Left cardiac atrium (tissue), 4 donors: Measurements from ENCODE around the gene CCDC124. TPM values are rescaled to one million over a fixed set of nuclear protein-coding genes. Genes with fewer than 3 reads are reported as not detected.
"Not testable (repeated sequence)": the region's sequence is repeated elsewhere in the genome, so short reads cannot be mapped to it uniquely, and the experiment has no call there.

Experiments
- ATAC-seq, 2 donors: fragments of 200-7000 bp; cut with Tn5 transposase; one replicate each; pipeline ENCODE4 v1.9.1; 2020; ENCODE audit warnings: mild to moderate bottlenecking in 2 of 2, moderate library complexity in 2 of 2
- DNase-seq: peaks from one replicate; pipeline ENCODE4 v3.0.0-alpha.2; 2020
- intact Hi-C, 2 donors: fragments of 100-400 bp; cut with DNase I; formaldehyde crosslinking; loops; one replicate each; pipeline versions ENCODE4 v1.14.1 to v1.15.1; 2022 to 2023
- long read RNA-seq: library from polyadenylated mRNA; unstranded; transcript quantifications from one replicate; pipeline ENCODE4 v2.0.0, GENCODE V29; 2021
- total RNA-seq, 2 donors: library from RNA; stranded (reverse); fragmentation: NEBNext Ultra II Directional; extraction: Animal tissue kit (Norgen Biotek cat#: 25700); gene quantifications; one replicate each; pipeline ENCODE4 v1.2.1, GENCODE V29; 2021
- donor health status: DM: no; HTN: yes; CAD: no.
- donor health status: DM: no; HTN: yes; CAD: no; lungs with severe emphysema.
- donor health status: DM: yes; HTN: yes; CAD: no.
- donor health status: Dilated cardiomyopathy.

The CCDC124 gene, protein sequence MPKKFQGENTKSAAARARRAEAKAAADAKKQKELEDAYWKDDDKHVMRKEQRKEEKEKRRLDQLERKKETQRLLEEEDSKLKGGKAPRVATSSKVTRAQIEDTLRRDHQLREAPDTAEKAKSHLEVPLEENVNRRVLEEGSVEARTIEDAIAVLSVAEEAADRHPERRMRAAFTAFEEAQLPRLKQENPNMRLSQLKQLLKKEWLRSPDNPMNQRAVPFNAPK
- total RNA-seq: 10 to 100 TPM; 74.5 to 86.8 TPM
- long read RNA-seq, transcript CCDC124-201 (5 exons, 938 nt): major isoform, 16 of 25 reads
- long read RNA-seq, partial matches to known transcripts: 7 of 25 reads
- long read RNA-seq, other reads (novel, unspliced or antisense): 2 of 25 reads

DNA sequence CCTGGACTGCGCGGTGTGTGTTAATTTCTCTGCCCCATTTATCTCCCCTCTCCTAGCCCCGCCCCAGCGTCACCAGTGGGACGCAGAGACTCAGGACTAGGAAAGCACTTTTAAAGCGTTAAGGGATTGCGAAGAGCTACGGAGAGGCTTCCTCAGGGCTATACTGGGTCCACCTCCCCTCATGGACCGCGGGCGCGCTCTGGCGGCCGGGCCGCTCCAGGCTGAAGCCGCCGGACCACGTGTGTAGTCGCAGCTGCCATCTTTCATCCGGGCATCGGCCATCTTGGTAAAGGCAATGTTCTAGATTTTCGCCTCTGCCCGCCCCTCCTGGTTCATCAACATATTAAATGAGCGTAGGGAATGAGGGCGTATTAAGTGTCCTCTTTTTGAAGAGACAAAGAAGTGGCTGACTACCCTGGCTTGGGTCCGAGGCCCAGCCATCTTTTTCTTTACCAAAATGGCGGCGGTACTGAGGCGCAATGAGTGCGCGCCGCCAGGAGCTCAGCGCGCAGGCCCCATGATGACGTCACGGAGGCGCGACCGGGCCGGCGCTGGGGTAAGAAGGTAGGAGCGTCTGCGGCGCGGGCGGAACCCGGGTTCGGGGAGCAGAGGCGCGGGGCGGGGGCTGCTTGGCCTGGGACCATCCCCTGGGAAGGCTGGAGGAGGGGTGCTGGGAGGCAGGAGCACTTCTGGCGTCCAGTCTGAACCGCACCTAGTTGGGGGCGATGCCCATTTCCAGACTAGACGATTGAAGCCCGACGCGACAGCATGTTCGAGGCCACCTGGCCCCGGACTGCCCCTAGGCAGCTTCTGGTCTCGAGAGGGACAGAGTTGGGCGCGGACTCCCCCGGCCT lies at the start of gene CCDC124:
TSS of gene CCDC124 (plus strand) at position 531 of the 854 bp plus-strand sequence. CDS start 3,406 bp downstream, outside the sequence.
- intact Hi-C loops: loop anchor here in 1 of 2 donors (2.0 kb wide), 1 partner anchor 74 kb away; the partner anchor contains the start of gene RPL18A
- peak; percentile 93 for DNase-seq
- ATAC-seq: peak; percentile 97 to 98

DNA sequence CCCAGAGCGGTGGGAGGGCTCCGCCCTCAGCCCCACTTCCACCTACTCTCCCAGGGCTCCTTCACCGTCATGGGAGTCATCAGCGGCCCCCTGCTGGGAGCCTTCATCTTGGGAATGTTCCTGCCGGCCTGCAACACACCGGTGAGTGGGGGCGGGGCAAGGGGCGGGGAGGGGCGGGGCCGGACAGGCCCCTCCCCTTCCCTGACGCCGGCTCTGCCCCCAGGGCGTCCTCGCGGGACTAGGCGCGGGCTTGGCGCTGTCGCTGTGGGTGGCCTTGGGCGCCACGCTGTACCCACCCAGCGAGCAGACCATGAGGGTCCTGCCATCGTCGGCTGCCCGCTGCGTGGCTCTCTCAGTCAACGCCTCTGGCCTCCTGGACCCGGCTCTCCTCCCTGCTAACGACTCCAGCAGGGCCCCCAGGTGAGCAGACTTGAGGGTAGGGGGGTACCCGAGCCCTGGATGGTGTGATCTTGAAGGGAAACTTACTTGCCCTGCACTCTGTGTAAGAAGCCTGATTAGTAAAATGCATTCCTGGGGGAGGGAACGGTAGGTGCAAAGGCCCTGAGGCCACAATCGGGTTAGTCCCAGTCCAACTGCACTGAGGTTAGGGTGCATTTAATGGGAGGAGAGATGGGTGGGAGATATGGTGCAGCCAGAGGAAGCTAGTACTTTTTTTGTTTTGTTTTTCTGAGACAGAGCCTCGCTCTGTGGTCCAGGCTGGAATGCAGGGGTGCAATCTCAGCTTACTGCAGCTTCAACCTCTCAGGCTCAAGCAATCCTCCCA lies 49.0 kb upstream of the CCDC124 start:
- ATAC-seq (no peak), DNase-seq (no peak)
- intact Hi-C loops: no loop called here

DNA sequence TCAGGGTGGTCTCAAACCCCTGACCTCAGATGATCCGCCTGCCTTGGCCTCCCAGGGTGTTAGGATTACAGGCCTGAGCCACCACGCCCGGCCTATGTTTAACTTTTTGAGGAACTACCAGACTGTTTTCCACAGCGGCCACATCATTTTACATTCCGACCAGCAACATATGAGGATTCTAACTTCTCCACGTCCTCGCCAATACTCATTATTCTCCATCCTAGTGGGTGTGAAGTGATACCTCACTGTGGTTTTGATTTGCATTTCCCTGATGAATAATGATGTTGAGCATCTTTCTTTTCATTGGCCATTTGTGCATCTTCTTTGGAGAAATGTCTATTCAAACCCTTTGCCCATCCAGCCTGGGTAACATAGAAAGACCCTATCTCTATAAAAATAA lies 46.3 kb upstream of the CCDC124 start:
- DNase-seq (no peak), ATAC-seq (no peak)
- intact Hi-C loops: no loop called here

DNA sequence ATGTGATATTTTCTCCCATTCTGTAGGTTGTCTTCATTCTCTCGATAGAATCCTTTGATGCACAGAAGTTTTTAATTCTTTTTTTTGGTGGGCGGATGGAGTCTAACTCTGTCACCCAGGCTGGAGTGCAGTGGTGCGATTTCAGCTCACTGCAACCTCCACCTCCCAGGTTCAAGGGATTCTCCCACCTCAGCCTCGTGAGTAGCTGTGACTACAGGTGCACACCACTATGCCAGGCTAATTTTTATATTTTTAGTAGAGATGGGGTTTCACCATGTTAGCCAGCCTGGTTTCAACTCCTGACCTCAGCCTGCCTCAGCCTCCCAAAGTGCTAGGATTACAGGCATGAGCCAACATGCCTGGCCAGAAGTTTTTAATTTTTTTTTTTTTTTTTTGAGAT lies 45.6 kb upstream of the CCDC124 start:
- intact Hi-C loops: not testable (repeated sequence)

DNA sequence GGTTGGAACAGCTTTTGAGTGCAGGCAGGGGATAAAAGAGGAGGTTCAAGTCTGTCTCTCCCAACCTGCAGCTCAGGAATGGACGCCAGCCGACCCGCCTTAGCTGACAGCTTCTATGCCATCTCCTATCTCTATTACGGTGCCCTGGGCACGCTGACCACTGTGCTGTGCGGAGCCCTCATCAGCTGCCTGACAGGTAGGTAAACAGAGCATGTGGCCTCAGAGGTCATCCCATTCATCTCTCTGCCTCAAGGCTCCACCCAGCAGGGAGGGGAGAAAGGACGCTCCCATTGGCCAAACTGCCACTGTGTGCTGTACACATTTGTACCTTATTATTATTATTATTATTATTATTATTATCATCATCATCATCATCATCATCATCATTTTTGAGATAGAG lies 44.6 kb upstream of the CCDC124 start:
- ATAC-seq (no peak), DNase-seq (no peak)
- intact Hi-C loops: no loop called here

More for the DNA sequence above, 45.6 kb upstream of the CCDC124 start:
- DNase-seq, ATAC-seq: not testable (repeated sequence)

DNA sequence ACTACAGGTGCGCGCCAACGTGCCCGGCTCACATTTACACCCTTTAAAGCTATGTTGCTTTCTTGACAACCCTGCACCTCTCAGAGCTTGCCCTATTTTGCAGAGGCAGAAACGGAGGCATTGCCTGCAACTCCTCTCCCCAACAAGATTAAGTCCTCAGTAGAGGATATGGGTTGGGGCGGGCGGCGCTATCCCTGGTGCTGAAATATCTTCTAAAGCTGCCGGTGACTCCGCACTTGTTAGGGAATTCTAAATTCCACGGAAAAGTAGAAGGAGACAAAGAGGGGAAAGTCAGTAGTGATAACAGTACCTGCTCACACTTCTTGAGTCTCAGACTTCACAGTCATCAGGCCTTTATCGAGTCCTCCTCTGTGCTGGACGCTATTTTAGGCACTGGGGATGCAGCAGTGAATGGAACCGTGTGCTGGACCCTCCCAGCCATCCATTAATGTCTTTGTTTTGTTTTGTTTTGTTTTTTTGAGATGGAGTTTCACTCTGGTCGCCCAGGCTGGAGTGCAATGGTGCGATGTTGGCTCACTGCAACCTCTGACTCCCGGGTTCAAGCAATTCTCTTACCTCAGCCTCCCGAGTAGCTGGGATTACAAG lies 43.1 kb upstream of the CCDC124 start:
- ATAC-seq (peak in 1 of 2 donors; percentile 59), DNase-seq (no peak)
- intact Hi-C loops: no loop called here

DNA sequence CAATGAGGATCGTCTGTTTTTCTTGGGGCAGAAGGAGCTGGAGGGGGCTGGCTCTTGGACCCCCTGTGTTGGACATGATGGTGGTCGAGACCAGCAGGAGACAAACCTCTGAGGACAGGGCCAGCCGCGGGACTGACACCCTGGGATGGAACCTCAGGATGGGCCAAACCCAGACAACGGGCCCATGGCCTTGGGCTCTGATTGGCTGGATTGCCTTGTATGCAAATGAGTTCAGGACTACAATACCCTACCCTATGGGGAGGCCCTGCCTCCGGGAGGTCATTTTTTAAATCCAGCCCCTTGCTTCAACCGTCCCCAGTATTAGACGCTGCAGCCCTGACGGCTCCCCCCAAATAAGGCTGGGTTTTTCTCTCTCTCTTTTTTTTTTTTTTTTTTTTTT lies 39.0 kb upstream of the CCDC124 start:
- ATAC-seq (no peak), DNase-seq (no peak)
- intact Hi-C loops: no loop called here

DNA sequence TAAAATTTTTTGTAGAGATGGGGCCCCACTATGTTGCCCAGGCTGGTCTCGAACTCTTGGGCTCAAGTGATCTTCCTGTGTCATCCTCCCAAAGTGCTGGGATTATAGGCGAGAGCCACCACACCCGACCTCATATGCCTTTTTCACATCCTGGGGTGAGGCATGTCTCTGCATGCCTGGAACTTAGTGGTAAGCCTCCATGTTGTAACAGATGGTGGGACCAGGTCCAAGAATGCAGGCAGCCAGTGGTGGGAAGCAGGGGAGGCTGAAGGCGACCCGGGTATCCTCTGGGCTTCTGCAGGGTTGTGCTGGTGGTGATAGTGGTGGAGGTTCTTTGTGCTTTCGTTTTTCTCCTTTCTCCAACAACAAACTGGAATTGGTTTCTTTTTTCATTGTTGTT lies 30.1 kb upstream of the CCDC124 start:
- no peak for DNase-seq
- intact Hi-C loops: no loop called here
- ATAC-seq: no peak

DNA sequence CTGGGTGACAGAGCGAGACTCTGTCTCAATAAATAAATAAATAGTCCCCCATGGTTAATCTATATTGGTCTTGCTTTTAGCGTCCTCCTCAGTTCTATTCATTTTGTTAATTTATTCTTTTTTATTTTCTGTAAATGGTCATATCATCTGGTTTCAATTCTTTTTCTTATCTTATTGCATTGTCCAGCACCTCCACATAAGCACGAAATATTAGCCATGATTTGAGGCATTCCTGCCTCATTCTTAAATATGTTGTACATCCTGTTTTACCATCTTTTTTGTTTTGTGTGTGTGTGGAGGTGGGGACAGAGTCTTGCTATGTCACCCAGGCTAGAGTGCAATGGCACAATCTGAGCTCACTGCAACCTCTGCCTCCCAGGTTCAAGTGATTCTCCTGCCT lies 24.6 kb upstream of the CCDC124 start:
- intact Hi-C loops: no loop called here
- no peak for ATAC-seq
- DNase-seq: no peak

DNA sequence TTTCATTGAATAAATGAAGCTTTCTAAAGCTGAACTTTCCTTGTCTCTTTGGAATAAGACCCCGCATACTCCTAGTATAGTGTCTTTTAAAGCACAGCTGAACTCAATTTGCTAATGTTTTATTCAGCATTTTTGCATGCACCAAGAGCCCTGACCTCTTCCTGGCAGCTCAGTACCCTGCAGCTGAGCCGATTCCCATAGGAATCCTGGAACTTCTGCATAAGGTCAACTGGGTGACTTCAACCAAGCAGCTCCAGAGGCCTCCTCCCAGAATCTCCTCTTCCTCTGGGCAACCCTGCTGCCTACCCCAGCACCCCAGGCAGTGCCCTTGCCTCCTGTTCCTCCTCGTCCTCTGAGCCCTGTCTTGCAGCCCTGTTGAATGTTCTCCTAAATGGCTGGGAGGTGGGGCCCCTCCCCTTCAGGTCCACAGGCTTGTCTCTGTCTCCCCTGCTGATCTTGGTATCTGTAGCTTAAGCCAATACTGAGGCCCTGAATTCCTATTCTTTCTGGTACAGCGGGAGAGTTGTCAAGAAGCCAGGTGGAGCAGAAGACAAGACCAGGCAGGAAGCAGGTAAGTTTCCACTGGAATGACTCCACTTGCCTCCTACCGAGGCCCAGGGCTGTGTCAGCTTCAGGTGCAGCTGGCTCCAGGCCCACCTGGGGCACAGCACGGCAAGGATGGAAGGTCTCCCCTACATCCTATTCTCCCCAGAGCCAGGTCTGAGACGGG lies 23.6 kb upstream of the CCDC124 start:
- DNase-seq (no peak), ATAC-seq (no peak)
- intact Hi-C loops: no loop called here

DNA sequence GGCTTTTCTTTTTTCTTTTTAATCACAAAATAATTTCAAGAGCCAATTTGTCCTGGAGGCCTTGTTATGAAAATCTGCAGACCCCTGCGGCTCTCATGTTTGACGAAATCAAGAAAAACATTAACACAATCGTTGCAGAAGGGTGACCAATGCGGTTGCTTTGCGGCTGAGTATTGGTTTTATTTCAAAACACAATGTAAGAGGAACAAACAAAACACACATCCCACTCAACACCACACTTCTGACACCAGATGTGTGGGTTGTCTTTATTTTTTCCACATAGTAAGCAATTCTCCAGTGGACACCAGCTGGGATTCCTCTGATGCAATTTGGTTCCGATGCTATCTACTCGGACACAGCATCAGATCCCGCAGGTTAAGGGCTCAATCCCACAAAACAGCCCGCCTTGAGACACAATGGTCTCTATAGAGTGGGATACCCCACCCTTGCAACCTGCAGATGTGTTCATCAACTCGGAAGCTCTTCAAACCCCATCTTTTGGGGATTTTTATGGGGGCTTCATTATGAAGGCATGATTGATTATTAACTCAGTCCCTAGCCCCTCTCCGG lies 21.9 kb upstream of the CCDC124 start:
- intact Hi-C loops: no loop called here
- DNase-seq (no peak), ATAC-seq (no peak)

DNA sequence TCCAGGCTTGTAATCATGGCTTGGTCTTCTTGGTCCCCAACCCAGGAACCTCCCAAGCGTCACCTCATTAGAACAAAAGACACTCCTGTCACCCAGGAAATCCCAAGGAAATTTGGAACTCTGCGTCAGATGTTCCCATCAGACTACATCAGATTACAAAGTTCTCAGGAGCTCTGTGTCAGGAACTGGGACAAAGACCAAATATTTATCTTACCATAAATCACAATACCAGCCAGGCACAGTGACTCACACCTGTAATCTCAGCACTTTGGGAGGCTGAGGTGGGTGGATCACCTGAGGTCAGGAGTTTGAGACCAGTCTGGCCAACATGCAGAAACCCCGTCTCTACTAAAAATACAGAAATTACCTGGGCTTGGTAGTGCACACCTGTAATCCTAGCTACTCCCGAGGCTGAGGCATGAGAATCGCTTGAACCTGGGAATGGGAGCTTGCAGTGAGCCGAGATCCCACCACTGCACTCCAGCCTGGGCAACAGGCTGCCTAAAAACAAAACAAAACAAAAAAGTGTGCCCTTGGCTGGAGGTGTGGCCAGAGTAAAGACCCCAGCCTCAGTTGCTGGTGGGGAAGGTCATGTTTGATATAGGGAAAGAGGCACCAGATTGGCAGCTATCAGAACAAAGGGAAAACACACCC lies 16.7 kb upstream of the CCDC124 start:
- DNase-seq (no peak), ATAC-seq (no peak)
- intact Hi-C loops: no loop called here

DNA sequence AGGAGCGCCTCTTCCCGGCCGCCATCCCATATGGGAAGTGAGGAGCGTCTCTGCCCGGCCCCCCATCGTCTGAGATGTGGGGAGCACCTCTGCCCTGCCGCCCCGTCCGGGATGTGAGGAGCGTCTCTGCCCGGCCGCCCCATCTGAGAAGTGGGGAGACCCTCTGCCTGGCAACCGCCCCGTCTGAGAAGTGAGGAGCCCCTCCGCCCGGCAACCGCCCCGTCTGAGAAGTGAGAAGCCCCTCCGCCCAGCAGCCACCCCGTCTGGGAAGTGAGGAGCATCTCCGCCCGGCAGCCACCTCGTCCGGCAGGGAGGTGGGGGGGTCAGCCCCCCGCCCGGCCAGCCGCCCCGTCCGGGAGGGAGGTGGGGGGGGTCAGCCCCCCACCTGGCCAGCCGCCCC lies 14.7 kb upstream of the CCDC124 start:
- DNase-seq, intact Hi-C loops, ATAC-seq: not testable (repeated sequence)

DNA sequence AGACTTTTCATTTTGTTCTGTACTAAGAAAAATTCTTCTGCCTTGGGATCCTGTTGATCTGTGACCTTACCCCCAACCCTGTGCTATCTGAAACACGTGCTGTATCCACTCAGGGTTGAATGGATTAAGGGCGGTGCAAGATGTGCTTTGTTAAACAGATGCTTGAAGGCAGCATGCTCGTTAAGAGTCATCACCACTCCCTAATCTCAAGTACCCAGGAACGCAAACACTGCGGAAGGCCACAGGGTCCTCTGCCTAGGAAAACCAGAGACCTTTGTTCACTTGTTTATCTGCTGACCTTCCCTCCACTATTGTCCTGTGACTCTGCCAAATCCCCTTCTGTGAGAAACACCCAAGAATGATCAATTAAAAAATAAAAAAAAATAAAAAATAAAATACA lies 13.7 kb upstream of the CCDC124 start:
- DNase-seq, intact Hi-C loops, ATAC-seq: not testable (repeated sequence)

DNA sequence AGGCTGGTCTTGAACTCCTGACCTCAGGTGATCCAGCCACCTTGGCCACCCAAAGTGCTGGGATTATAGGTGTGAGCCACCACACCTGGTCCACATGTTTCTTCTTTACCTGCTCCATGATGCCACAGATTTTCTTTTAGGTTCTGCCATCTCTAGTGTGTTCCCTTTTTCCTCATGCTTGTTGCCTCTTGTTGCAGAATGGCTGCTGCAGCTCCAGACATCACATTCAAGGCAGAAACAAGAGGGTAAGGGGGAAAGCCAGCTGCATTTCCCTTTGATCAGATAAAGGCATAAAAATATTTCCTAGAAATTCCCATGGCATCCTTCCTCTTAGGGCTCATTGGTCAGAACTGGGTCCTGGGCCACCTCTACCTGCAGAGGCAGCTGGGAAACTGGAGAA lies 12.3 kb upstream of the CCDC124 start:
- intact Hi-C loops: loop anchor here in 1 of 2 donors (5.0 kb wide), 1 partner anchor 67 kb away; no protein-coding TSS in a partner anchor
- DNase-seq: no peak
- no peak for ATAC-seq

DNA sequence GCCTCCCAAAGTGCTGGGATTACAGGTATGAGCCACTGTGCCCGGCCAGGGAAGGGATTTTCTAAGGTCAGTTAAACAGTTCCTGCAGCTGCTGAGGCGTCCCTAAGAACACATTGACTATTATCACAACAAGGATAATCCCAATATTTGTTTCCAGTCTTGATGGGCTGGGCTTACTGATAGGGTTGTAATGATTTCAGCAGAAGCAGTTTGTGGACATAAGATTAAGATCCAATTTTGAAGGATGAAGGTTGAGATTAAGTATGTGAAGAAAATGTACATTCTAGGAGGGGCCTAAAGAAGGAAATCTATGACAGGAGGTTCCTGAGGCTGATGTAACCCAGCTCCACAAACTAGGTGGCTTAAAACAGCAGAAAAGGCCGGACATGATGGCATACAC lies 10.7 kb upstream of the CCDC124 start:
- no peak for DNase-seq
- intact Hi-C loops: loop anchor here in 1 of 2 donors (5.0 kb wide), 1 partner anchor 65 kb away; no protein-coding TSS in a partner anchor
- no peak for ATAC-seq

DNA sequence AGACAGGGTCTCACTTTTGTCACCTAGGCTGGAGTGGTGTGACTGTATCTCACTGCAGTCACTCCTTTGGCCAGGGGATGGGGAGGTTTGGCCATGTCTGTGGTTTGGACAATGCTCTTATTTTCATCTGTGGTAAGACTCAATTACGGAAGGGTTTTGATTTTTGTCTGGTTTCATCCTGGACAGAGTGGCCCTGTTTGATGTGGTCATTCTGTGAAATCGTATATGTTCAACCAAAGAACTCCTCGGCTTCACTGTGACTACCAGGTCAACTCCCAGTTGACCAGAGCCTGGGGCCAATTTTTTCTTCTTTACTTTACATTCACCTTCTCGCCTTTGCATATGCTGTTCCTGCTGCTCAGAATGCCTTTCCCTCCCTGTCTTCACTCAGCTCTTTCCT lies 6.8 kb upstream of the CCDC124 start:
- DNase-seq: no peak
- ATAC-seq: no peak
- intact Hi-C loops: no loop called here
